Breast epithelium (tissue), 3 donors: ENCODE measurements around the gene RALGDS.

Experiments
- CTCF ChIP-seq, 3 donors: fragments of 450-650 bp; IDR thresholded peaks; one replicate each; pipeline ENCODE4 v1.5.1; 2016 to 2017; ENCODE audit warnings: antibody characterized with exemption in 3 of 3, mild to moderate bottlenecking in 3 of 3, moderate library complexity in 3 of 3
- POLR2A ChIP-seq: fragments of 450-650 bp; IDR thresholded peaks from one replicate; pipeline ENCODE4 v1.6.1; 2016; ENCODE audit warnings: antibody characterized with exemption, mild to moderate bottlenecking, moderate library complexity
- POLR2AphosphoS5 ChIP-seq, 3 donors: sonication (generic); formaldehyde crosslinking; IDR thresholded peaks; one replicate each; pipeline ENCODE4 v1.6.1; 2017; ENCODE audit warnings: antibody characterized with exemption in 3 of 3

- TF ChIP-seq CTCF (IDR thresholded peaks at IDR 0.05) (no peak), POLR2A (no peak), POLR2AphosphoS5 (IDR thresholded peaks at IDR 0.05) (no peak)
Measured at GRCh38 chr9:133065070-133065388, 56.0 kb downstream of the RALGDS start.
